GM10847 (cell line): ENCODE data around the gene CERS6.

Experiments used
- POLR2A ChIP-seq: IDR thresholded peaks from 2 replicates; pipeline ENCODE4 v1.6.1; 2011; ENCODE audit not compliant: insufficient read length; ENCODE audit errors: extremely low read depth

CERS6 gene

DNA sequence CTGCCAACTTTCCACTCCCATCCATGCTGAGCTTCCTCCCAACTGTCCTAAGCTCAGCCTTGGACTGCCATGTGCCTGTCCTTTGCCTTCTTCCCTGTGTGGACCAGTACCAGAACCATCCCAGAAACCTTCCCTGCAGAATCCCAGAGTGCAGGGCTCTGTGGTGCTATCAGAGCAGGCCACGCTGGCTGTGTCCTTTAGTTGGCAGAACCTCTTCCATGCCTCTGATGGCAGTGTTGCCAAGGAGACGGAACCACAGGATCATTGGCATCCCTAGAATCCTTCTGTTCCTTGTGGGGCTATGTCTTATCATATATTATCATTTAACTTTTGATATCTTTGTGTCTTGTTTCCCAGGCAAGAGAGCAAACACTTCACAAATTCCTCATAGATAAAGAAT is 273.4 kb downstream of the CERS6 start:
- no peak for TF ChIP-seq POLR2A

DNA sequence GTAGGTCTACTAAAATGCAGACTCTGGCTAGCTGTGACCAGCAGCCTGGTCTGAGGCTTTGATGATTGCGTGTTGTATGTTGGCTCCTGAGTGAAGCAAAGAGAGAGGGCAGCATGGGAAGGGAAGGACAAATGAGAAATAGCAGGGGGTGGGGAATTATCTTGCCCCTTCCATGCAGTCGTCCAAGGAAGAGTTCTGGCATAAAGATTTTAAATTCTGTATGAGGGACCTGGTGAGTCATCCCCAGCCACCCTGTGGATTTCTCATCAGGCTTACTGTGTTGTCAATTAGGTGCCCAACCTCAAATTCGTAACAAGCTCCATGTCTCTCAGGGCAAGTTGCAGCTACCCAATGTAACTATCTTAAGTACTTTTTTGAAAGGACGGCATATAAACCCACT is 274.3 kb downstream of the CERS6 start:
- no peak for TF ChIP-seq POLR2A

DNA sequence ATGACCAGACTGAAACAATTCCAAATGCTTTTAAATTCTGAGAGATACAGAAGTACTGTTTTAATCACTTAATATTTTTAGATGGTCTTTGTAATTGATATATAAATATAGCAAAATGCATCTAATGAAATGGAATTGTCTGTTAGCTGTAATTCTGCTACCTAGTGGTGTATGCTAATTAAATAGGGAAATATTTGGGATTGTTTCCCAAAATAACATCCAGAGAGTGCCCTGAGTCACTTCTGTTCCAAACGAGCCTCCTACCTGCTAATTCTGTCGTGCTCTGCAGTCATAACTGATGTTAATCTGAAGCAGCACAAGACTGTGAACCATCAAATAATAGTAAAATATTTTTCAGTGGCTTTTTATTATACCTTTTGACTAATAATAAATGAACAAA is 274.9 kb downstream of the CERS6 start:
- no peak for TF ChIP-seq POLR2A

DNA sequence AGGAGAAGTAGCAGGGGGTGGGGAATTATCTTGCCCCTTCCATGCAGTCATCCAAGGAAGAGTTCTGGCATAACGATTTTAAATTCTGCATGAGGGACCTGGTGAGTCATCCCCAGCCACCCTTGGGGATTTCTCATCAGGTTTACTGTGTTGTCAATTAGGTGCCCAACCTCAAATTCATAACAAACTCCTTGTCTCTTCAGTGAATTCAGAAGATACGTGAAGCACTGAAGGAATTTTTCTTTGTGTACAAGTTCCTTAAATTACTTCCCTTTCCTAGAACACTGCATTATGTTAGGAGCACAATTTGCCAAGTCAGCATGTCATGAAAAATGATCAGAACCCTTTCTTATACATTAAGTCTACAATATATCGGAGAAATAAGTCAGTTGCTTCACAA is 275.5 kb downstream of the CERS6 start:
- no peak for TF ChIP-seq POLR2A

DNA sequence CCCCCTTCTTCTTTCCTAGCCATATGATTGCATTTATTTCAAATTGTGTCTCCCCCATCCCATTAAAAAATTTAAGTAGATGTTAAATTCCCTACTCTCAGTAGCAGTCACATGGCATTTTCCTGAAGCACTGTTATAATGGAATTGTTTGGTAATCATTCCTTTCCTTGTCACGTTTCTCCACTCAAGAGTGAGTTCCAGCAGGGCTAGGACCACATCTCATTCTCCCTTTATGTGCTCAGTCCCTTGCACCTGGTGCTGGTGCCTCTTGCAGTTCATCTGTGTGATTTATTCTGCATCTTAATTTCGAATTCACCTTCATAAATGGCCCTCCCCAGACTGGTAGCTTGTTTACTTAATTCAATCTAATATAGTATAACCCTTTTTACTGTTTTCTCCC is 276.0 kb downstream of the CERS6 start:
- TF ChIP-seq POLR2A, result no peak

DNA sequence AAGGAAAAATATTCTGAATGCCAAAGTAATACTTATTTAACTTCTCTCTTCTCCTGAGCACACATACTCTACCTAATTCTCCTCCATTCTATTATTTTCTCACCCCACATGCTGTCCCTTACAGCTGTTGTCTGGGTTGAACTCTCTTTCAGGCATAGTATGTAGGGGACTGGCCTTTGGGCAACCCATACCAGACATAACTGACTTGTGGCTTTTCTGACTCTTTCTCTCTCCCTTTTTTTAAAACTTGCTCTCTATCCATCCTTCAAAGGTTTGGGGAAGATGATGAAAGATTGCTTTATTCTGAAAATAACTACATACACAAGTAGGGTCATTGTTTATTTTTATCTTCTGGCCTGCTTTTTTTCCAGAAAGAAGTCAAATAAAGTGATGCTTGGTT is 276.4 kb downstream of the CERS6 start:
- TF ChIP-seq POLR2A, result no peak

DNA sequence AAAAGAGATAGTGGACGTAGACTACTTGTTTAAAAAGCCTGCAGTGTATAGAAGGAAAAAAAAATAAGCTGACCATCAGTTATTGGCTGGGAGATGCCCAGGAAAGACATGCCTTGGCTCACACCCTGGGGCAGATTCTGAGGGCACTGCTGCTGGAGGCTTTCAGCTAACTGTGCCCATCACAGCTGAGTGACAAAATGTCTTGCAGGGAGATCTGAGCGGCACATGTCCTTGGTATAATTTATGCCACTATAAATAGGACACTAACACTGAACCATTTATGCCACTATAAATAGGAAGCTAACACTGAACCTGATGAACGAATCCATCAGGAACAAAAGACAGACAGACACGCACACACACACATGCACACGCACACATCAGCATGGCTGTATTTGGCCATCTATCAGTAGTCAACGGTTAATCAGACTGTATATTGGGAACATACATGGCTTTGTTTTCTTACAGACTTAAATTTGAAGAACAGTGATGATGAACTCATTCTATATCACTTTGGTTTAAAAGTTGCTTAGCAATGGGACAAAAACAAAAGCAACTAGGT is 278.2 kb downstream of the CERS6 start:
- no peak for TF ChIP-seq POLR2A

DNA sequence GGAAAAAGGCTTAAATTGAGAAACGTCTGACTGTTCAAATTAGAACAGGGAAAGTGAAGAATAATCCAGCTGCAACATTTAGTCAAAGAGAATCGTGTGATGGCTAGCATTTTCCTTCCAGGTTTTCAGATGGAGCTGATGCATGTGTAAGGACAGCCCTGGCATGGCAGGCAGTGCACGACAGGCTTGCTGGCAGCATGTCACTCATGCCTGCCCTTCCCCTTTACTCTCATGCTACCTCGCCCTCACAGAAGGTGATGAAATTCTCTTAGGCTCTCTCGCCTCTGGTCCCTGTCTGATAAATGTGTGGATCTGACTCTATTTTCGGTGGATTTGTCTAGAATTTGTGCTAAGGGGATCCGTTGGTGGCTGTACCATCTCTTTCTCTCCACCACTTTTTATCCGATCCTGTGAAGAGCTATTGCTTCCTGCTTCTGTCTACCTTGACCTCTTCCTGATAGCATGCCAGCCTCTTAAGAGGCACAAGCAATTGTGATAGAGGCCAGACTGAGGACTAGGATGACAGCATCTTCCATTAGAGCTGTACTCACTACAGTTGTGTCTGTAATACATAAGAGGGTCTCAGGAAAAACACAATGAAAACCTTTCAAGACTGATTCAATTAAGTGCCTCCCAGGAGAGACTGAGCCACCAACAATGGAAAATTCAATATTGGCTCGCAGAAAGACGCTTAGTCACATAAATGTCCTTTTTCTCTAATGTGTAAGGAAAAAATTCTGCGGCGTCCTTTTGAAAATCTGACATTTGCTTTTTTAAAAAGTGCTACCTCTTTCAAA is 280.8 kb downstream of the CERS6 start:
- no peak for TF ChIP-seq POLR2A

DNA sequence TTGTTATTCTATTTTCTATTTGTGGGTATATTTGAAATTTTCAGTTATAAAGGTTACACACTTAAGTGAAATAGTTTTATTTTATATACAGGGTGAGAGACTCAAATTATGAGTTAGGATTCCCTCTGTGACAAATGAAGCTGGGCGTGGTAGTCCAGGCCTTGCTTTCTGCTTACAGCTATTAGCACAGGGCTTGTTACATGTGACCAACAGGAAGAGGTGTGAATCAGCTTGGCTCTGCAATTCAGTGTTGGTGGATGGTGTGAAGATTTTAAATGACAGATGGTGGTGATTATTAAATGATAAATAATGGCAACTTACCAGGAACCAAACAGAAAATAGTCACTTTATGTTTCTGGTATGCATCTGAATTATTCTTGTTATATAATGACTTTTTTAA is 282.0 kb downstream of the CERS6 start:
- TF ChIP-seq POLR2A, result no peak

DNA sequence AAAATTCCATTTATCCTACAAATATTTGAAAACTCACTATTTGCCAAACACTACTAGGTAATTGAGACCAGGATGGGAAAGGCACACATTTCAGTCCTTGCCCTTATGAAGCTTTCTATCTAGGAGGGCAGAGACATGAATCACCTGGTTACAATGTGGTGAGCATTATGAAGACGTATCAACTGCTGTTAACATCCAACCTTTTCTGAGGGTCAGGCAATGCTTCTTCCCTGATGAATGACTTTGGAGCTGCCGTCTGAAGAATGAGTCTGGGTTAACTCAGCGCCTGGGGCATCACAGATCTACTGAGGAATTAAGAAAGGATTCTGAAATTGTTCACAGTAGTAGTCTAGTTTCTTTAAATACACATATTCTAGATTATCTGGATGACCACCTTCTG is 284.3 kb downstream of the CERS6 start:
- no peak for TF ChIP-seq POLR2A

DNA sequence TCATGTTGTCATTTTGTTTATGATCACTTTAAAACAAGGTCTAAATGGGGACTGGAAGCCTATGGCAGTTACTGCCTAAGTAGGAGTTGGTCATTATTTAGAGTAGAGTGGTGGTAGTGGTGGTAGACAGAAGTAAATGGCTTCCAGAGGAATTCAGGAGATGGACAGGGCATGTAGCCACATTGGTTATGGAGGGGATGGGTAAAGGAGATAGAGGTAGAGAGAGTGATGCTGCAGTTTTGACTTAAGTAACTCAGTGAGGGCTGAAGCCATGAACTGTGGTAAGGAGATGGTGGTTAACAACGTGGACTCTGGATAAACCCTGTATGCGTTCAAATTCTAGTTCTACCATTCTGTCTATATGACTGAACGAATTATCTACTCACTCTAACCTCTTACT is 284.7 kb downstream of the CERS6 start:
- no peak for TF ChIP-seq POLR2A

DNA sequence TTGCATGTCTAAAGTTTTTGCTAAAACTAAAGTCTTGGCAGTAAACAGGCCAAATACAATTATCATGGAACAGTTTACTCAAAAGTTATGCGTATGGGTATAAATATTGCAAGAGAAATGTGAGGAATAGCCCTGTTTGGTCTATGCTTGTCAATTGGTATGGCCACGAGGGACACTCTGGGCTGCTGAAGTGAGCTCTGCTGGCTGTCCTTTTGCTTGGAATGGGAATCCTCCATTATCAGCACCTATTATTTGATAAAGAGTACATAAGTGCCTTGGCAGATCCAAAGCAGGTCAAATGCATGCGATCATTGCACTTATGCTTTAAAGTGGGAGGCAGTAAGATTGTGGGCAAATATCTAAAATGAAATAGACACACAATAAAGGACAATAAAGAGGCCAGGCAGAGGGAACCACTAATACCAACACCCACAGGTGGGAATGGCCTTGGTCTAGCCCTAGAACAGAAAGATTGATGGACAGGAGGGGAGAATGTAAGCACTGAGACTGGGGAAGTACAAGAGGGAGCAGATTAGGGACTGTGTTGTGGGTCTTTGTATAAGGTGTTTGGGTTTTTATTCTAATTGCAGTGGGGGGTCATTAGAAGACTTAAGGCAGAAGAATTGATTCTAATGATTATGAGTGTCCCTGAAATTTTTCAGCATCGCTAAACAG is 286.3 kb downstream of the CERS6 start:
- no peak for TF ChIP-seq POLR2A

DNA sequence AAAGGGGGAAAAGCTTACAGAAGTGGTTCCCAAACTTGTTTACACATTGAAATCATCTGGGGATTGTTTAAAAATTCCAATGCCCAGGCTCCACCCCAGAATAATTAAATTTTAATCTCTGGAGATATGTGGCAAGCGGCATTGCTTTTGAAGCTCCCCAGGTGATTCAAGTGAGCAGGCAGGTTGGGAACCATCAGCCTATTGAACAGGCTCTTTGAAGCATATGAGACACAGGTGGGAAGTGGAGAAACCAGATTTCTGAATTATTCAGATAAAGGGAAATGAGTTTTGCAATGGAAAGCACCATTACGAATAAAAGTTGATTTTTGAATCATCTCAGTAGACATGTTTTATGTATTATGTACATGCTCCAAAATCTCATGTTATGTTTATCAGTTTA is 288.8 kb downstream of the CERS6 start:
- TF ChIP-seq POLR2A, result no peak

DNA sequence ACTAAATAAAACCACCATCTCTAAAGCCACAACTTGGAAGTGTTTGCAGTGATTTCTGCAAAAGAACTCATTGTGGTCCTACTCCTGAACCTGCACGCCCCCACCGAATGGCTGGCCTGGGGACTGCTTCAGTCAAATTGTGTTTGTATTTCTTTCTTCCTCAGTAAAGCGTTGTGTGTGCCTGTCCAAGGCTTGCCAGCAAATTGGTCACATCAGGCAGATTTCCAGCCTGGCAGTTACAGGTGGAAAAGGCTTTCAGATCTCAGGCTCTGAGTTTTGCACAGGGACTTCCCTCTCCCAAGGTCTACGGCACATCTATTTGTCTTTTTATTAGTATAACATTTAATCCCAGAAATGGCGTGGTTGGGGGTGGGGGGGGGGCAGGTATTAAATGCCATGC is 292.4 kb downstream of the CERS6 start:
- no peak for TF ChIP-seq POLR2A

DNA sequence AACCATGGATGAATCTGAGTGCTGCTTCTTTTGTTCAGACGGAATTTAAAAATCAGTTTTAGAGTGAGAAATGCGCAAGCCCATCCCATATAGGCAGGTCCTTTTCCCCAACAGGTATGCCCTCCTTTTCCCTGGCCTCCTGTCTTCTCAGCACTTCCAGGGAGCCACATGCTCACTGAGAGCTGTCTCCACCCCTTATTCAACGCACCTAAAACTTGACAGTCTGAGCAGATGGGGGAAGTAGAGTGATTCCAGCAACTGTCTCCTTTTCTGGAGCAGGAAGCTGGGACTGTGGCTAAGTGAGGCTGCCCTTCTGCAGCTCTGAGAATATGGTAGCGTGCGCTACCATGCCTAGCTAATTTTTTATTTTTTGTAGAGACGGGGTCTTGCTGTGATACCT is 293.2 kb downstream of the CERS6 start:
- no peak for TF ChIP-seq POLR2A

DNA sequence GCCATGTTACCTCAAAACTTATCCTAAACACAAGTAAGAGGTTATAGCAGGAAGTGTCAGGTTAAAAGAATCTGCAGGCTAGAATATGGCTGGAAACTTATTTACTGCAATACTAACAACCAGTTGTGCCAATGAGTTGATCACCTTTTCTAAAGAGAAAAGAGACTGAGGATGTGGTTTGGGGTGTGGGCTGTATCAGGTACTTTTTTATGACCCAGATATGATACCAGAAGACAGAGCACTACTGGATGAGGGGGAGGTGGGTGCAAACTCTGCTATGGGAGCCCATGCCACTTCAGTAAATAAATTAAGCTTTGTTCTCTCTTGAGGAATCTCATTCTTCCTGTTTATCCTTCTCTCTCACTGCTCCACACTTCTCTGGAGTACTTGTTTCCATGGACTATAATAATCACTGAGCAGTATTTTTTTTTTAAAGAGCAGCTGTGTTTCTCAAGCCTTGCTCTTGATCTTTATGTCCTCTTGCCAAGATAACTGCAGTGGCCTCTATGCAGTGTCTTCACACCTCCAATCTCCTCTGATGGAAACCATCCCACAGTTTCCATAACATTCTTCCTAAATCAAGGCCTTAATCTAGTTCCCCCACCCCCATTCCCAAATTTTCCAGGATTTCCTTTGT is 295.1 kb downstream of the CERS6 start:
- TF ChIP-seq POLR2A, result no peak

DNA sequence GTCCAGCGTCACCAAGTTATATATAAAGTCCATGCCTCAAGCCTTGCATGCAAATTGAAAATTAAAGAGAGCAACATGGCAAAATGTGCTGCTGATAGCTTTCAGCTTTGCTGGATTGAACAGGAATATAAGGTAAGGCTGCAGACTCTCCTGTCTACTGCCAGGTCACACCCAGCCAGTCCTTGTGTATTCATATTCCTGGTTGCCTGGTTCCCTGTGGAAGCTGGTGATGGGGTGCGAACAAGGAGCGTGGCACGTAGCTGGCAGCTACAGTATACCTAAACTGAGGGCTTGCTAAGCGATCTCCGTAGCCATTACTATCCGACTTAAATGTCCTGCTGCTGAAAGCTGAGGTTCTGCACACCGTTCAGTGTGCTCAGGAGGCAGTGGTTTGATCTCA is 296.3 kb downstream of the CERS6 start:
- TF ChIP-seq POLR2A, result no peak
